Transverse colon (tissue), 4 donors: ENCODE measurements around the gene PDE1C. TPM values are rescaled to one million over a fixed set of nuclear protein-coding genes. Genes with fewer than 3 reads are reported as not detected.

Experiments used
- DNase-seq: peaks from one replicate; pipeline ENCODE4 v3.0.0-alpha.2; 2019
- H3K27ac ChIP-seq, 4 donors: fragments of 200-600 bp; sonication (generic); 2 replicates each; pipeline ENCODE4 v1.5.1; 2016 to 2018; ENCODE audit warnings: inconsistent platforms in 4 of 4
- H3K27me3 ChIP-seq: fragments of 200-600 bp; sonication (generic); 2 replicates; pipeline ENCODE4 v1.5.1; 2017; ENCODE audit warnings: inconsistent platforms
- H3K36me3 ChIP-seq, 4 donors: fragments of 200-600 bp; sonication (generic); 2 replicates each; pipeline ENCODE4 v1.5.1; 2017 to 2019; ENCODE audit warnings: inconsistent platforms in 4 of 4
- H3K4me1 ChIP-seq, 4 donors: fragments of 200-600 bp; sonication (generic); 2 replicates each; pipeline ENCODE4 v1.5.1; 2017 to 2020; ENCODE audit warnings: inconsistent platforms in 4 of 4
- H3K4me3 ChIP-seq, 4 donors: fragments of 200-600 bp; sonication (generic); 1 replicate in 1 of 4; 2 replicates in 3 of 4; pipeline versions ENCODE4 v1.5.1 to v1.6.1; 2017 to 2019; ENCODE audit warnings: inconsistent platforms in 4 of 4
- H3K9me3 ChIP-seq, 2 donors: fragments of 200-600 bp; sonication (generic); 2 replicates each; pipeline ENCODE4 v1.5.1; 2017 to 2019; ENCODE audit warnings: inconsistent platforms in 2 of 2
- CTCF ChIP-seq, 5 experiments: fragments of 200-600 bp in 3 of 5; fragments of 450-650 bp in 2 of 5; sonication (generic) in 3 of 5; IDR thresholded peaks; 1 replicate in 2 of 5; 2 replicates in 3 of 5; pipeline ENCODE4 v1.5.1; 2016 to 2017; ENCODE audit warnings: antibody characterized with exemption in 5 of 5, inconsistent platforms in 3 of 5, mild to moderate bottlenecking in 2 of 5, moderate library complexity in 1 of 5
- EP300 ChIP-seq: sonication (generic); formaldehyde crosslinking; IDR thresholded peaks from one replicate; pipeline ENCODE4 v1.6.1; 2017; ENCODE audit warnings: antibody characterized with exemption, low read depth
- POLR2A ChIP-seq: fragments of 450-650 bp; IDR thresholded peaks from one replicate; pipeline ENCODE4 v1.6.1; 2016; ENCODE audit warnings: antibody characterized with exemption, mild to moderate bottlenecking, moderate library complexity
- POLR2AphosphoS5 ChIP-seq, 3 donors: sonication (generic); formaldehyde crosslinking; IDR thresholded peaks; one replicate each; pipeline ENCODE4 v1.6.1; 2016; ENCODE audit warnings: antibody characterized with exemption in 3 of 3
- WGBS, 2 donors: methylation state at CpG; one replicate each; pipeline ENCODE4 v1.1.5; 2018; ENCODE audit warnings: low coverage in 1 of 2; 5-methylcytosine and 5-hydroxymethylcytosine counted together
- in situ Hi-C, 4 donors: fragments of 200-750 bp; cut with MboI; loops; one replicate each; pipeline versions ENCODE4 v1.15.0 to v1.15.1; 2017; ENCODE audit warnings: low sequenced_read_pairs in 3 of 4, low pct_ligation_motif_present in 1 of 4, low pct_unique_long_range_greater_than_20kb in 1 of 4
- intact Hi-C: fragments of 100-400 bp; cut with DNase I; formaldehyde crosslinking; loops from one replicate; pipeline ENCODE4 v1.15.1; 2023; ENCODE audit warnings: low total_unique reads
- total RNA-seq, 4 donors: library from RNA; depleted of rRNA; stranded (reverse); fragments of >200 nt; gene quantifications; one replicate each; pipeline ENCODE4 v1.1.0, GENCODE V29; 2016

The PDE1C gene
- total RNA-seq, 4 donors from 2014 or later: 1.5 to 8.4 (median 2.9) TPM

- in situ Hi-C loops: no loop called here
- Histone ChIP-seq H3K27me3 (no peaks in the 10 kb centered on the region), H3K27ac (no peak overlapping the region), H3K4me1 (no peaks in the 10 kb centered on the region), H3K9me3 (no peaks in the 10 kb centered on the region), H3K4me3 (no peak overlapping the region), H3K36me3 (no peaks in the 10 kb centered on the region)
- DNase-seq: no peak
- TF ChIP-seq CTCF (IDR thresholded peaks at IDR 0.05) (no peak), POLR2A (no peak), EP300 (no peak), POLR2AphosphoS5 (IDR thresholded peaks at IDR 0.05) (no peak)
- intact Hi-C loops: no loop called here
Observed at GRCh38 chr7:31937982-31938381, 132.2 kb downstream of the PDE1C start.

GRCh38 chr7:31935124-31936054, 134.8 kb downstream of the PDE1C start:
- in situ Hi-C loops (no loop called here), intact Hi-C loops (no loop called here)
- Histone ChIP-seq H3K9me3 (no peaks in the 10 kb centered on the region), H3K4me1 (no peaks in the 10 kb centered on the region), H3K27ac (no peak overlapping the region), H3K36me3 (no peaks in the 10 kb centered on the region), H3K4me3 (no peak overlapping the region), H3K27me3 (no peaks in the 10 kb centered on the region)
- no peak for TF ChIP-seq EP300
- no peak for TF ChIP-seq CTCF (IDR thresholded peaks at IDR 0.05)
- no peak for TF ChIP-seq POLR2AphosphoS5 (IDR thresholded peaks at IDR 0.05)
- TF ChIP-seq POLR2A: no peak
- no peak for DNase-seq
- WGBS, 2 donors: 60 to 74% methylated on average over 8 to 10 of the region's 10 CpGs

- no peak for TF ChIP-seq EP300
- no peak for TF ChIP-seq CTCF (IDR thresholded peaks at IDR 0.05)
- TF ChIP-seq POLR2AphosphoS5 (IDR thresholded peaks at IDR 0.05): no peak
- no peak for TF ChIP-seq POLR2A
- H3K27me3 ChIP-seq: no peaks in the 10 kb centered on the region
- no peaks in the 10 kb centered on the region for H3K36me3 ChIP-seq
- H3K4me3 ChIP-seq: no peak overlapping the region
- no peaks in the 10 kb centered on the region for H3K9me3 ChIP-seq
- no peak for DNase-seq
- intact Hi-C loops (no loop called here), in situ Hi-C loops (no loop called here)
- H3K27ac ChIP-seq: no peak overlapping the region
- H3K4me1 ChIP-seq: no peaks in the 10 kb centered on the region
- WGBS, 2 donors: 71 to 86% methylated on average over 4 of the region's 4 CpGs
Observed at GRCh38 chr7:31934551-31934950, 135.7 kb downstream of the PDE1C start.

- WGBS, 2 donors: 55% methylated on average over 1 of the region's 1 CpG; no CpG with 5 or more reads in 1 of the 2 donors
- no peaks in the 10 kb centered on the region for H3K9me3 ChIP-seq
- H3K27ac ChIP-seq: no peak overlapping the region
- intact Hi-C loops (no loop called here), in situ Hi-C loops (no loop called here)
- DNase-seq: no peak
- H3K4me3 ChIP-seq: no peak overlapping the region
- no peaks in the 10 kb centered on the region for H3K27me3 ChIP-seq
- no peaks in the 10 kb centered on the region for H3K4me1 ChIP-seq
- no peak for TF ChIP-seq POLR2A
- TF ChIP-seq EP300: no peak
- TF ChIP-seq CTCF (IDR thresholded peaks at IDR 0.05): no peak
- no peak for TF ChIP-seq POLR2AphosphoS5 (IDR thresholded peaks at IDR 0.05)
- no peaks in the 10 kb centered on the region for H3K36me3 ChIP-seq
Observed at GRCh38 chr7:31933481-31933880, 136.7 kb downstream of the PDE1C start.
